Vagina (tissue), 2 donors: ENCODE data around the gene SUDS3. TPM values are rescaled to one million over a fixed set of nuclear protein-coding genes. Genes with fewer than 3 reads are reported as not detected.

ENCODE experiments used
- DNase-seq, 2 donors: peaks; one replicate each; pipeline ENCODE4 v3.0.0-alpha.2; 2017; ENCODE audit errors: extremely low spot score in 2 of 2
- H3K27ac ChIP-seq: fragments of 200-600 bp; sonication (generic); one replicate; pipeline ENCODE4 v1.5.1; 2019
- H3K27me3 ChIP-seq: fragments of 200-600 bp; sonication (generic); one replicate; pipeline ENCODE4 v1.5.1; 2019
- H3K36me3 ChIP-seq, 2 donors: fragments of 200-600 bp; sonication (generic); one replicate each; pipeline ENCODE4 v1.5.1; 2017 to 2019
- H3K4me1 ChIP-seq: fragments of 200-600 bp; sonication (generic); one replicate; pipeline ENCODE4 v1.5.1; 2019
- H3K4me3 ChIP-seq, 2 donors: fragments of 200-600 bp; sonication (generic); 1 replicate in 1 of 2; 2 replicates in 1 of 2; pipeline ENCODE4 v1.5.1; 2016 to 2019
- H3K9me3 ChIP-seq: fragments of 200-600 bp; sonication (generic); one replicate; pipeline ENCODE4 v1.5.1; 2019
- CTCF ChIP-seq, 3 experiments: fragments of 450-650 bp in 2 of 3; fragments of 200-600 bp in 1 of 3; sonication (generic) in 1 of 3; IDR thresholded peaks; one replicate each; pipeline ENCODE4 v1.5.1; 2017 to 2019; ENCODE audit warnings: antibody characterized with exemption in 3 of 3, mild to moderate bottlenecking in 2 of 3, moderate library complexity in 2 of 3
- POLR2A ChIP-seq, 2 donors: fragments of 450-650 bp; IDR thresholded peaks; one replicate each; pipeline ENCODE4 v1.6.1; 2017; ENCODE audit warnings: antibody characterized with exemption in 2 of 2, mild to moderate bottlenecking in 2 of 2, moderate library complexity in 2 of 2
- POLR2AphosphoS5 ChIP-seq, 2 donors: sonication (generic); formaldehyde crosslinking; IDR thresholded peaks; one replicate each; pipeline ENCODE4 v1.9.0; 2017; ENCODE audit warnings: antibody characterized with exemption in 2 of 2, mild to moderate bottlenecking in 2 of 2, low read depth in 1 of 2; ENCODE audit not compliant: insufficient read depth in 1 of 2
- intact Hi-C: fragments of 100-400 bp; cut with DNase I; formaldehyde crosslinking; loops from one replicate; pipeline ENCODE4 v1.15.1; 2023
- total RNA-seq: library from RNA; depleted of rRNA; stranded (reverse); fragments of >200 nt; gene quantifications from one replicate; pipeline ENCODE4 v1.2.3, GENCODE V29; 2016

The SUDS3 gene
- total RNA-seq, 1 donor from 2014 or later: 26.3 TPM

DNA sequence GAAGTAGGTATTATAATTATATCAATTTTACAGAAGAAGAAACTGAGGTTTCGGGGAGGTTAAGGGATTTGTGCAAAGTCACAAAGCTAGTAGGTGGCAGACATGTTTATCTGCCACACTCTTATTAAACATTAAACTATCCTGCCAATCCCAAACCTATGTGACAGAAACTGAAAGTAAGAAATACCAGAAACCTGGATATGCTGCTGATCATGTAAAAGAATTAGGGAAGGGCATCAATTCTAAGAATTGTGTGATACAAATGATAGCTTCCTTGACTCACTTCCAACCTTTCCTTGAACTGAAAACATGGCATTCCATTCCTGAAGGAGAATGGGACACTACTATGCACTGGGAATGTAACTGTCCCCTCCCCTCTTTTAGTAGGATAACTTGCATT is 20.5 kb upstream of the SUDS3 start:
- TF ChIP-seq POLR2AphosphoS5 (IDR thresholded peaks at IDR 0.05; ENCODE audit: insufficient read depth in 1 of 2, low read depth in 1 of 2): no peak
- no peak for TF ChIP-seq CTCF (IDR thresholded peaks at IDR 0.05)
- Histone ChIP-seq H3K36me3 (no peaks in the 10 kb centered on the region), H3K9me3 (no peaks in the 10 kb centered on the region), H3K4me3 (no peak overlapping the region), H3K27ac (no peak overlapping the region), H3K4me1 (peaks cover 24% of the 10 kb centered on the region), H3K27me3 (no peaks in the 10 kb centered on the region)
- intact Hi-C loops: no loop called here
- no peak for DNase-seq

DNA sequence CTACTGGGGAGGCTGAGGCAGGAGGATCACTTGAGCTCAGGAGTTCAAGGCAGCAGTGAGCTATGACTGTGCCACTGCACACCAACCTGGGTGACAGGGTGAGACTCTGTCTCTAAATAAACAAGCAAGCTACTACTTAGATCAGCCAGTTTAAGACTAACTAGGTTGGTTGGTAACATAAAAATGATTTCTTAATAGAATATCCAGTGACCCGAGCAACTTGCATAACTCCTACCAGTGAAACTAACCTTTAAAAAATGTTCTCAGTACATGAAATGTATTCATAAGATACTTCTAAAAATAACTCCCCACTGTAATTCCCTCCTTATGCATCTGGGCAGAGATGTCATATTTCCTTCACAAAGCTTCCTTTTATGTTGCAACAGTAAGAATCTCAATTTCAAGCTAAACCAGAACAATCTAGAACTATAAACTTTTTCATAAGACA is 19.5 kb upstream of the SUDS3 start:
- no peaks in the 10 kb centered on the region for H3K36me3 ChIP-seq
- no peak for TF ChIP-seq POLR2A (IDR thresholded peaks at IDR 0.05)
- TF ChIP-seq POLR2AphosphoS5 (IDR thresholded peaks at IDR 0.05; ENCODE audit: insufficient read depth in 1 of 2, low read depth in 1 of 2): peak in 1 of 2 donors; percentile 14
- no peak overlapping the region for H3K4me3 ChIP-seq
- intact Hi-C loops: no loop called here
- no peaks in the 10 kb centered on the region for H3K9me3 ChIP-seq
- H3K27ac ChIP-seq: peak overlapping the region; percentile 57
- no peaks in the 10 kb centered on the region for H3K27me3 ChIP-seq
- peaks cover 24% of the 10 kb centered on the region for H3K4me1 ChIP-seq
- DNase-seq: no peak

DNA sequence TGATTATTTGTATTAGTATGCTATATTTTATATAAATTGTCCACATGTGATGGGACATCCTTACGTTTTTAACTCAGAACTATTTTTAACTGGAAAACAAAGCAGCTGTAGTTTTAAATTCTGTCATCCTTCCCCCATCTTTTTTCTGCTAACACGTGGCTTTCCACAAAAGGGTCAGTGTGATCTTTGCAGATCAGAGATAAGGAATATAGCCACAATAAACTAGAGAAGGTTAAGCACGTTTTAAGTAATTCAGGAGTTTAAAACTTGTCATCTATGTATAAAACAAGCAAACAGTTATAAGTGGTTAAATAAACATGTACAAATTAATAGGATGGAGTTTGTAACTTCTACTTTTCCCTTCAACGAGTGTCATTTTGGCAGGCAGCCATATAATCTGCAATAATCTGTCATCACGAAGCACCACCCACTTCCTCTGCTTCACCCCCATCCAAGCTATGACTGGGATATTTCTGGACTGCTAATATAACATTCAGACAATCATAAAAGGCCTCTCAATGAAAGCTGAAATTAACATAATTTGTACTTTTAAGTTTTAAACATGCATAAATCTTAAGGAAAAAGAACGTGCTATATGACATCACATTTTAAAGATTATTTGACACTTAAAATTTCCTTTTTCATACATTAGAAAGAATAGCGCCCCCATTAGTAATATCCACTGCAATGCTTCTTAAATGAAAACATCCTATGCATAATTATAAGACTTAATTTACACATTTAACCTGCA is 18.9 kb upstream of the SUDS3 start:
- H3K27me3 ChIP-seq: no peaks in the 10 kb centered on the region
- H3K27ac ChIP-seq: peak overlapping the region; percentile 18
- no peaks in the 10 kb centered on the region for H3K36me3 ChIP-seq
- TF ChIP-seq POLR2A (IDR thresholded peaks at IDR 0.05) (no peak), CTCF (IDR thresholded peaks at IDR 0.05) (no peak), POLR2AphosphoS5 (IDR thresholded peaks at IDR 0.05; ENCODE audit: insufficient read depth in 1 of 2, low read depth in 1 of 2) (no peak)
- H3K4me3 ChIP-seq: no peak overlapping the region
- peaks cover 24% of the 10 kb centered on the region for H3K4me1 ChIP-seq
- no peaks in the 10 kb centered on the region for H3K9me3 ChIP-seq
- no peak for DNase-seq
- intact Hi-C loops: no loop called here

GRCh38 chr12:118358008-118358359 is 18.4 kb upstream of the SUDS3 start:
- peaks cover 24% of the 10 kb centered on the region for H3K4me1 ChIP-seq
- intact Hi-C loops: no loop called here
- TF ChIP-seq CTCF (IDR thresholded peaks at IDR 0.05) (no peak), POLR2AphosphoS5 (IDR thresholded peaks at IDR 0.05; ENCODE audit: insufficient read depth in 1 of 2, low read depth in 1 of 2) (no peak), POLR2A (IDR thresholded peaks at IDR 0.05) (no peak)
- H3K27me3 ChIP-seq: no peaks in the 10 kb centered on the region
- no peaks in the 10 kb centered on the region for H3K36me3 ChIP-seq
- no peak overlapping the region for H3K4me3 ChIP-seq
- DNase-seq: no peak
- H3K27ac ChIP-seq: peak overlapping the region; percentile 18
- H3K9me3 ChIP-seq: no peaks in the 10 kb centered on the region

- no peaks in the 10 kb centered on the region for H3K27me3 ChIP-seq
- no peaks in the 10 kb centered on the region for H3K36me3 ChIP-seq
- DNase-seq: no peak
- H3K4me3 ChIP-seq: no peak overlapping the region
- H3K9me3 ChIP-seq: no peaks in the 10 kb centered on the region
- H3K27ac ChIP-seq: peak overlapping the region; percentile 15
- TF ChIP-seq POLR2AphosphoS5 (IDR thresholded peaks at IDR 0.05; ENCODE audit: insufficient read depth in 1 of 2, low read depth in 1 of 2) (no peak), CTCF (IDR thresholded peaks at IDR 0.05) (no peak), POLR2A (IDR thresholded peaks at IDR 0.05) (no peak)
- peaks cover 24% of the 10 kb centered on the region for H3K4me1 ChIP-seq
- intact Hi-C loops: no loop called here
Measured at GRCh38 chr12:118358612-118359540, 17.5 kb upstream of the SUDS3 start.
